HepG2 (cell line): ENCODE measurements around the gene DGCR2. TPM values are rescaled to one million over a fixed set of nuclear protein-coding genes. Genes with fewer than 3 reads are reported as not detected.

ENCODE experiments used
- ATAC-seq: fragments of 200-7000 bp; cut with Tn5 transposase; 3 replicates; pipeline ENCODE4 v1.9.1; 2020; ENCODE audit warnings: mild to moderate bottlenecking, moderate library complexity
- BruUV-seq: library from RNA; stranded (reverse); fragments of 400-500 nt; replicated peaks from 2 replicates; lab custom pipeline; 2021; lab: Mats Ljungman, UMichigan
- CTCF ChIA-PET: fragments of 300-600 bp; formaldehyde crosslinking; extraction: SDS; loops from one replicate; lab custom pipeline; 2021; ENCODE audit warnings: low total read pairs, inconsistent platforms, low intra/inter-chr PET ratio; lab: Yijun Ruan, JAX
- POLR2A ChIA-PET: fragments of 350-600 bp; sonication (Branson Sonifier 250); formaldehyde crosslinking; loops from one replicate; lab custom pipeline; 2020; ENCODE audit warnings: antibody characterized with exemption, inconsistent platforms; lab: Yijun Ruan, JAX
- DNase-seq: peaks from one replicate; pipeline ENCODE4 v3.0.0-alpha.2; 2015; ENCODE audit warnings: low spot score
- FAIRE-seq: peaks from 3 replicates; lab custom pipeline; 2011; peaks lifted over from hg19 to GRCh38; lab: Jason Lieb, UNC
- H2AFZ ChIP-seq: one replicate; pipeline ENCODE4 v1.6.1; 2011; ENCODE audit warnings: low read length, inconsistent platforms
- H3K27ac ChIP-seq: fragments of 300-600 bp; 3 replicates; pipeline ENCODE4 v1.8.0; 2011; ENCODE audit warnings: mixed run types, mild to moderate bottlenecking, mixed read lengths, low read length, inconsistent platforms; ENCODE audit not compliant: insufficient read depth; ENCODE audit errors: extremely low read length
- H3K27me3 ChIP-seq, 2 experiments: fragments of 200-600 bp in 1 of 2; 2 replicates in 1 of 2; 3 replicates in 1 of 2; pipeline versions ENCODE4 v1.6.0 to v1.8.0; 2011; ENCODE audit warnings: low read length in 2 of 2, mild to moderate bottlenecking in 2 of 2, moderate library complexity in 2 of 2, inconsistent platforms in 1 of 2; ENCODE audit not compliant: insufficient read depth in 2 of 2, control insufficient read depth in 1 of 2
- H3K36me3 ChIP-seq, 2 experiments: fragments of 200-600 bp in 1 of 2; replicated peaks in 1 of 2; 2 replicates in 1 of 2; 3 replicates in 1 of 2; pipeline versions ENCODE4 v1.5.1 to v1.8.0; 2011; ENCODE audit warnings: low read length in 2 of 2, inconsistent platforms in 1 of 2; ENCODE audit not compliant: insufficient read depth in 2 of 2, control insufficient read depth in 1 of 2
- H3K4me1 ChIP-seq: 2 replicates; pipeline ENCODE4 v1.5.1; 2012; ENCODE audit warnings: low read length, inconsistent platforms; ENCODE audit not compliant: insufficient read depth
- H3K4me2 ChIP-seq: 2 replicates; pipeline ENCODE4 v1.6.0; 2011; ENCODE audit warnings: low read depth, low read length, inconsistent platforms
- H3K4me3 ChIP-seq, 3 experiments: fragments of 200-600 bp in 1 of 3; sonication (generic), shearing (Covaris generic) in 1 of 3; replicated peaks in 1 of 3; 2 replicates each; pipeline ENCODE4 v1.5.1; 2011 to 2016; ENCODE audit warnings: low read length in 3 of 3, inconsistent platforms in 2 of 3, low read depth in 2 of 3, mild to moderate bottlenecking in 2 of 3, control low read depth in 1 of 3, mixed read lengths in 1 of 3; ENCODE audit not compliant: insufficient read depth in 1 of 3
- H3K79me2 ChIP-seq: one replicate; pipeline ENCODE4 v1.6.1; 2011; ENCODE audit warnings: low read length, inconsistent platforms; ENCODE audit not compliant: insufficient read depth
- H3K9ac ChIP-seq: 2 replicates; pipeline ENCODE4 v1.6.0; 2011; ENCODE audit warnings: mild to moderate bottlenecking, low read depth, low read length, inconsistent platforms; ENCODE audit not compliant: insufficient read depth
- H3K9me3 ChIP-seq: 2 replicates; pipeline ENCODE4 v1.5.1; 2012; ENCODE audit warnings: mild to moderate bottlenecking, low read length
- H4K20me1 ChIP-seq: 2 replicates; pipeline ENCODE4 v1.6.0; 2011; ENCODE audit warnings: inconsistent platforms, mild to moderate bottlenecking, low read length, moderate library complexity; ENCODE audit not compliant: insufficient read depth
- KMT2A ChIP-seq: sonication (generic); formaldehyde crosslinking; IDR thresholded peaks from 2 replicates; pipeline ENCODE4 v1.4.0; 2020; ENCODE audit warnings: missing genetic modification reagents
- NBN ChIP-seq: fragments of 450-650 bp; conservative IDR thresholded peaks from 2 replicates; pipeline ENCODE4 v1.6.1; 2017
- NR2F1 ChIP-seq, 2 experiments: fragments of 450-650 bp in 1 of 2; formaldehyde crosslinking in 1 of 2; IDR thresholded peaks; 2 replicates each; pipeline versions ENCODE4 v1.5.0 to v1.6.1; 2016 to 2020; ENCODE audit warnings: mild to moderate bottlenecking in 1 of 2, missing compliant biosample characterization in 1 of 2, missing genetic modification reagents in 1 of 2, moderate library complexity in 1 of 2
- RBM22 ChIP-seq: fragments of 200-400 bp; formaldehyde crosslinking; optimal IDR thresholded peaks from 2 replicates; pipeline ENCODE3; 2017; ENCODE audit warnings: mild to moderate bottlenecking, low read length, moderate library complexity
- TRIM22 ChIP-seq: fragments of 450-650 bp; IDR thresholded peaks from 2 replicates; pipeline ENCODE4 v1.6.1; 2017
- ZFP1 ChIP-seq: IDR thresholded peaks from 2 replicates; pipeline ENCODE4 v1.6.1; 2016
- ZNF646 ChIP-seq: sonication (generic); formaldehyde crosslinking; IDR thresholded peaks from 2 replicates; pipeline ENCODE4 v1.9.0; 2021; ENCODE audit warnings: mild to moderate bottlenecking, missing genetic modification reagents
- ZNF780A ChIP-seq: sonication (generic); formaldehyde crosslinking; IDR thresholded peaks from 2 replicates; pipeline ENCODE4 v1.8.0; 2022; ENCODE audit warnings: mild to moderate bottlenecking, missing genetic modification reagents, moderate library complexity
- WGBS: methylation state at CpG from one replicate; pipeline ENCODE4 v1.1.6; 2017; ENCODE audit warnings: low lambda C conversion rate; 5-methylcytosine and 5-hydroxymethylcytosine counted together
- in situ Hi-C: cut with HindIII; loops from 2 replicates; pipeline ENCODE4 v1.10.0; 2017; ENCODE audit warnings: low pct_unique_long_range_greater_than_20kb; ENCODE audit not compliant: extremely low pct_ligation_motif_present
- intact Hi-C: fragments of 100-400 bp; cut with micrococcal nuclease; formaldehyde crosslinking; loops from one replicate; pipeline ENCODE4 v1.10.0; 2022; ENCODE audit not compliant: unreplicated experiment
- polyA plus RNA-seq, 8 experiments: library from polyadenylated mRNA; depleted of rRNA in 3 of 8; stranded (reverse) in 7 of 8; unstranded in 1 of 8; fragments of >200 nt; fragmentation: Illumina TruSeq in 4 of 8; extraction: Trizol in 4 of 8; gene quantifications; 2 replicates each; pipeline versions ENCODE4 v1.2.1 to v1.2.3, GENCODE V29; 2011 to 2016; ENCODE audit warnings: low read depth in 4 of 8, missing spikeins in 1 of 8, mixed read lengths in 1 of 8; ENCODE audit not compliant: insufficient read depth in 1 of 8
- total RNA-seq, 5 experiments: library from RNA; depleted of rRNA; stranded (reverse); fragments of >200 nt; fragmentation: Illumina TruSeq; extraction: Trizol; gene quantifications; 2 replicates each; pipeline ENCODE4 v1.2.3, GENCODE V29; 2016; ENCODE audit warnings: low read depth in 1 of 5

The DGCR2 gene
- total and polyA plus RNA-seq, 2 of the 13 experiments (the other 11 are each of a cell fraction or from before 2014, with no cell fraction given) = 23.1 to 35.3 TPM

GRCh38 chr22:19066531-19067271 lies 55.5 kb downstream of the DGCR2 start:
- Histone ChIP-seq H3K27ac (no peak overlapping the region), H3K4me3 (no peak overlapping the region)
- BruUV-seq = no TSS peak
- 96% methylated on average over 7 of the region's 11 CpGs for WGBS
- intact Hi-C loops = no loop called here
- TF ChIP-seq ZNF780A (CRISPR knock-in tag) = no peak
- TF ChIP-seq ZFP1 (CRISPR knock-in tag) = no peak
- no peak for TF ChIP-seq KMT2A
- peak; percentile 25 for TF ChIP-seq RBM22
- TF ChIP-seq, all 625 proteins: peak for 1
- Histone ChIP-seq H3K79me2 (no peaks in the 10 kb centered on the region), H3K4me2 (no peak overlapping the region), H3K9me3 (no peaks in the 10 kb centered on the region), H3K36me3 (peaks cover 33 to 91% of the 10 kb centered on the region in 2 experiments), H3K9ac (no peak overlapping the region), H3K27me3 (no peaks in the 10 kb centered on the region), H3K4me1 (peaks cover 11% of the 10 kb centered on the region; the same call in 1 of the 2 replicates), H2AFZ (no peak overlapping the region), H4K20me1 (no peaks in the 10 kb centered on the region)
- ChIA-PET POLR2A (no interaction called here), CTCF (no interaction called here)
- DNase-seq = no peak
- ATAC-seq = no peak
- in situ Hi-C loops = no loop called here
- no peak for FAIRE-seq

- in situ Hi-C loops (no loop called here), intact Hi-C loops (no loop called here)
- no peak for DNase-seq
- no peak for FAIRE-seq
- H3K9me3 ChIP-seq = no peaks in the 10 kb centered on the region
- no peaks in the 10 kb centered on the region for H4K20me1 ChIP-seq
- no peak overlapping the region for H3K9ac ChIP-seq
- H3K79me2 ChIP-seq = no peaks in the 10 kb centered on the region
- ChIA-PET POLR2A (no interaction called here), CTCF (no interaction called here)
- no TSS peak for BruUV-seq
- no peaks in the 10 kb centered on the region for H3K27me3 ChIP-seq
- no peak overlapping the region for H2AFZ ChIP-seq
- no peak for ATAC-seq
- peaks cover 11% of the 10 kb centered on the region; the same call in 1 of the 2 replicates for H3K4me1 ChIP-seq
- peaks cover 34 to 91% of the 10 kb centered on the region in 2 experiments for H3K36me3 ChIP-seq
- no peak overlapping the region for H3K4me2 ChIP-seq
- H3K27ac ChIP-seq = no peak overlapping the region
- H3K4me3 ChIP-seq = no peak overlapping the region
- WGBS = 100% methylated on average over 5 of the region's 5 CpGs
- TF ChIP-seq NR2F1 (CRISPR knock-in tag; IDR thresholded peaks at IDR 0.05) (no peak), TRIM22 (no peak), NBN (no peak), ZNF646 (no peak)
Observed at GRCh38 chr22:19065929-19066328, 56.3 kb downstream of the DGCR2 start.
